GM19468 (cell line): ENCODE results near the gene TEX35.
"Not testable (repeated sequence)": the region's sequence is repeated elsewhere in the genome, so short reads cannot be mapped to it uniquely, and the experiment has no call there.

ENCODE experiments used
- ATAC-seq: cut with Tn5 transposase; IDR thresholded peaks from one replicate; pipeline ENCODE4 v1.9.1; 2021; ENCODE audit warnings: mild to moderate bottlenecking, moderate library complexity, moderate number of reproducible peaks; ENCODE audit not compliant: unreplicated experiment; ENCODE audit errors: extremely low read depth

TEX35 gene

DNA sequence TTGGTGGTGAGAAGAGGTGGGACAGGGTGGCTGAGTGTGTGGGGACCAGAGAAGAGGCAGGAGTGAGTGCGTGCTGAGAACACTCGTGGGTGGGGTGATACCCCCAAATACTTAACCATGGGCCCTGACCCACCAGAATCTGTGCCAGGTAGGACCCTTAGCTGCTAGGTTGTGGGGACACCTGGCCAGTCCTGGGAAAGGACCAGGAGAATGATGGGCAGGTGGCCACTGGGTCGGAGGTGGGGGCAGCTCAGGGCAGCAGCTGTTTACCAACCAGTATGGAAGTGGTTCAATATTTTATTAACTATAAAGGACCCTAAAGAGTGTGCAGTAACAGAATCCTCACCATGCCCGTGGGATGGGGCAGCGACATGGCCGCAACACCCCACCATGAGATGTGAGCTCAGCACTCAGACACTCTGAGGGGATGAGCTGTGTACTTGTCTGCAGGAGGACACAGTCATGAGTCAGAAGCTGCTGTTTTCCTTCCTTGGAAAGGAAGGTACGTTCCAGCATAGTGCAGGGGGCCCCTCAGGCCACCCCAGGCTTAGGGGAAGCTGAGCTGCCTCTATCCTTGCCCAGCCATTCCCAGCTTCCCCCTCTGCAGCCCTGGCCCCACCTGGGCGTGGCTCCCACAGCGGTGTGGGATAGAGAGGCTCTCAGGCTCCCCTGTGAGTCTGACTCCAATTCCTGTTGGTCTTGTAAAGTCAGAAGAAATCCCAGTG, 25.4 kb downstream of the TEX35 start:
- ATAC-seq, result no peak

DNA sequence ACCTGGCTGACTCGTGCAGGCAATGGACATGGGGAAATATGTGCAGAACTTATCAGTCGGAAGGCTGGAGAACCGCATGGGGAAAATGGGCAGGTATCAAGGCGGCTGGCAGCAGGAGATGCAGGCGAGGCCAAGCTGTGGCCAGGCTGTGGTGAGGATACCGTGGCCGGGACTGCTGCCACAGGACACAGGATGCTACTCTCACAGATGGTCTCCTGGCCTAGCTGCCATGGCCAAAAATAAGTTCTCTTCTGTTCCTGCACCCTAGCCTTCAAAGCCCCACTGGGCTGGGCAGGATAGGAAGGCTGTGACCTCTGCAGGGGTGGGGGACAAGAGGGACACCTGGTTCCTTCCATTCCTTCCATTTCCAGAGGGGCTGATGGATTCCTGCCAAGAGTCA, 26.4 kb downstream of the TEX35 start:
- ATAC-seq, result no peak

DNA sequence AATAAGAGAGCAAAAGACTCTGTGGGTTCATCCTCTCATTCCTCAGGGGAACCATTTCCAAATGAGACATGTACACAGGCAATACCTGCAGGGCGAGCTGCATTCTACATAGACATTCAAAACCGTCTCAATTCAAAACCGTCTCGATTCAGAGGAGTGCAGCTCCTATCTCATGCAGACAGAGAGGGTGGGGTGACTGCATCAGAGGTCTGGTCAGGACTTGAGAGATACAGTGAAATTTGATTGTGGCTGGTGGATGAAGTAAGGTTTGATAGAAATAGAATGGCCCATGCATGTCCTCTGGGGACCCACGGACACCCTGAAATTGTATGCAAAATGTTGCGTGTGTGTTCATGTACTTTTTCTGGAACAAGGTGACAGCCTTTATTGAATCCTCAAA, 27.3 kb downstream of the TEX35 start:
- no peak for ATAC-seq

DNA sequence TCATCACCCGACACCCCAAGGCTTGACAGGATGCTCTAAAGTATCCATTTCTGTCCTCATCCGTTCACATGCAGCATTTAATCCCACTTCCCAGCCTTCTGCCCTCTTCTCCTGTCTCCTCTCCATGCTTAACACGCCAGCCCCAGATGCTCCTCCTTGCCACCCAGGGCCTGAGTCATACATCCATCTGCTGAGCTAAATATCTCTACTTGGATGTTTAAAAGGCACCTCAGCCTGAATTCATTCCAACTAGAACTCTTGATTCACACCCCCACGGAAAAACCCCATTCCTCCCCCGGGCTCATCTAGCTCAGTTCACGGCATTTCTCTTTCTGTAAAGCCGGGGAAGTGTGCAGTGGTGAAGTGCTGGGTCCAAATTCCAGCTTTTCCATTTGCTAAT, 27.7 kb downstream of the TEX35 start:
- no peak for ATAC-seq

DNA sequence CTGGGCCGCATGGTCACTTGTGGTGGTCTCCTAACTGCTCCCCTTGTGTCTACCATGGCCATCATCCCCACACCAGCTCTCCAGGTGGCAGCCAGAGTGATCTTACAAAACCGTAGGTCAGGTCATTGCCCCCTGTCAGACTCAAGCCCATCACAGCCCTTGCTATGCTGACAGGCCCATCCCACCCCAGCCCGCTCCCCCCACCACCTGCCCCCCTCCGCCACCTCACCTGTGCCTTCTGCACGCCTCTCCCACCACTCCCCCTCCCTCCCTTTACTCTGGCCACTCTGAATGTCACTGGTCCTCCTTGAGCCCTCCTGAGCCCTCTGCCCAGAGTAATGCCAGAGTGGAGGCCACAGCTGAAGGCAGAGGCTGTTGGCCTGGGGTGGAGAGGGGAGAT, 28.5 kb downstream of the TEX35 start:
- no peak for ATAC-seq

DNA sequence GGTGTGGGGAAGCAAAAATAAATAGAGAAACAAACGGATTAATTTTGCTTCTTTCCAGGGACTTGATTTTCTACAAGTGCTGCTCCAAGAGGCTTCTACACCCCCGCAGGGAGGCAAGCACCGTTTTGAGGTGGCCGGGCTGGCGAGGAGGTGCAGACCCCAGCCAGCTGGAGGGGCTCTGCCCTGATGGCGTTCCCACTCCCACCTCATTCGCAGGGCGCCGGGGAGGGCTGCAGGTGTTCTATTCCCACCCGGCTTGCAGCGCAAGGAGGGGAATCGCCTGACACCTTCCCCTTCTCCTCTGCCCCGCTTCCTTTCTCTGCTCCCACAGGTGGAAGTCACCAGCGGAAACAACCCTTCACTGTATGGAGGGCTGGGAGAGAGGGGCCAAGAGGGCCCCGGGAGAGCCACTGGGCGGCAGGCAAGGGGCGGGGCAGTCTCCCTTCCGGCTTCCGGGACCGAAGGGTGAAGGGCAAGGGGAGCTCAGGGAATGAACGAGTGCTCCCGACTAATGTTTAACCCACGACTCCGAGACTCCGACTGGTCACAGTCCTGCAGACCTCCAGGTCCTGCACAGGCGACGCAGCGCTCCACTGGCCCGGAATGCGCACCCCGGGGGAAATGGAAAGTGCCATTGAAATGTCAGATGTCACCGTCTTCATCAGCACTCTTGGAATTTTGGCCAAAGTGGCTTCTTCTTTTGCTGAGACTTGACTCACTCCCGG, 29.1 kb downstream of the TEX35 start:
- no peak for ATAC-seq

DNA sequence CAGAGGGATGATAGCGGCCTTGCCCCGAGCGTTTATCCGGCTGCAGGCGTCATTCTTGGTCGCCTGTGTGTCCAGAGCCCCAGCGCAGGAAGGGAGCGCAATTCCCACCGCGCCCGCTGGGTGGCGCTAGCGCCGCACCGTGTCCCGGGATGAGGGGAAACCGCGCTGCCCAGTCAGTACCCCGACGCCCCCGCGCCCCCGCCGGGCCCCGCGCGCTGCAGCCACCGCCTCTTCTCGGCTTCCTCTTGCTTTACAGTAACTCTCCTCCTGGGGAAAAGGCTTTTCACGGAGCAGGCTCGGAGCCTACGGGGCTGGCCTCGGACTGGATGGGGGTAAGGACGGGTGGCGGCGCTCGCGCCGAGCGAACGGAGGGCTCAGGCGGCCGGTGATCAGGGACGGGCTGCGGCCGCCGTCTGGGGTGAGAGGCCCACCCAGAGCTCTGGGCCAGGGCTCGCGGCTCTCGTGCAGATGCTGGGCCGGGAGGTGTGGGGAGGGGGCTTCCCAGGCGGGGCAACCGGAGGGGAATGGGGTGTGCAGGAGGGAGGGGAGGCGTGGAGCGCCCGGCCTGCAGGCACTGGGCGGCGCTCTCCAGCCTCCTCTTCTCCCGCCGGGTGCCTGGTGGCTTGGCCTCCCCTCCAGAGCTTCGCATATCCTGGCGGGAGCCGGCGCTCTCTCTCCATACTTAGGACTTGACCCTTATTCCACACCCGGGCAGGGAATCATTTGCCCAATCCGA, 29.8 kb downstream of the TEX35 start:
- no peak for ATAC-seq

DNA sequence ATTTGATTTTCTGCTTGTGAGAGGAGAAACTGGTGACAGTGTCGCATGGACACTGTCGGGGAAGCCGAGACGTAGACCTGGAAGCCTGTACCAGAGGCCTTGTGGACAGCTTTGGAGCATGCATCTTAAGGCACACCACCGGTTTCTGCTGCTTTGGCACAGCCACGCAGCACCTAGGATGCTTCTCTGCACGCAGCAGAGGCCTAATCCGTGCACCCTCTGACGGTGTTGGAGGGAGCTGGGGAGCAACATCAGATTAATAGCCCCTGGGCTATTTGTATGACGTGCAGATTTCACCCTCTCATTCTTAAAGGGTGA, 30.3 kb downstream of the TEX35 start:
- ATAC-seq, result no peak

DNA sequence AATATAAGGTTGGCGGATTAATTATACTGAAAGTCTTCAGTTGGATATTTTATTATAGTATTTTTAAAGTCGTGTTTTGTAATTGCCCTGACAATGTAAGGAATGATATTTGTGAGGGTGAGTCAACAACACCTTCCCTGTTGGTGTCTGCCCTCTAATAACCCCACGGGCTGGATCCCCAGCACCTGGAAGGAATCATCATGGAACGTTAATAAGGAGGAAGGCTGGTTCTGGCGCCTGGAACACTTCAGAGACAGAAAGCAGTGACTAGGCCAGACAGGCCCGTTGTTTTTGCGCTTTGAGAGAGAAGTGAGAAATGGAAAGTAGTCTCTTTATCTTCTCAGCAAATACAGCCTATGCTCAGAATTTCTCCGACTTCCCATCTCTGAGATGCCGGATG, 31.6 kb downstream of the TEX35 start:
- no peak for ATAC-seq

DNA sequence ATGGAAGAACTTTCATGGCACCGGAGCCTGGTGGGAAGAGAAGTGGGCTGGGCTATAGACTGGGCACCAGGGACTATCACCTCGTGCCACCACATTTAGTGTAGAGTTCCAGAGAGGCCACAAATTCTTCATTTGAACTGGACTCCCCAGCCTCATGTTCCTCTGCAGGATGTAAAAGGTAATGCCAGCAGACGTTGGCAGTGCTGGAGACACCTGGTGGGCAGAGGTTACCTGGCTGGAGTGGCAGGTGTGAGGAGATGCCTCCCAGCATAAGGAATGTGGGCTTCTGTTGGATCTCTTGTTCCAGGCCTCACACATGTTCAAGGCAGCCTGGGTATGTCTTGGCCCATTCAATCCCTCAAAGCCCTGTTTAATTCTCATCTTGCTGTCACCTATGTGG, 35.2 kb downstream of the TEX35 start:
- ATAC-seq, result no peak

DNA sequence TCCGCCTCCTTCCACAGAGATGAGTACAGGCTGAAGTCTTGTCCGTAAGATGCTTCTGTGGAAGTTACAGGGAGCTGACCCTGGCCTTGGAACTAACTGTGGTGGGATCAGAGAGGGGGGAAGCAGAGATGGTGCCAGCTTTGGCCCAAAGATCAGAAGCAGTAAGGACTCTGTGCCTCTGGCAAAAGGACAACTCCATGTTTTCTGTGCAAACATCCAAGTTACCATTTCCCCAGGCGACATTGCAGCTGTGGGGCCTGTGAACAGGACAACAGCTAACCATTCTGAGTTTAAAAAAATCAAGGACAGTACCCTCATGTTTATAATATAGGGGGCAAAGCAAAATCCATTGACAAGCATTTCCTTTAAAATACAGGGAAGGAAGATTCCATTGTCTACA, 38.4 kb downstream of the TEX35 start:
- no peak for ATAC-seq

DNA sequence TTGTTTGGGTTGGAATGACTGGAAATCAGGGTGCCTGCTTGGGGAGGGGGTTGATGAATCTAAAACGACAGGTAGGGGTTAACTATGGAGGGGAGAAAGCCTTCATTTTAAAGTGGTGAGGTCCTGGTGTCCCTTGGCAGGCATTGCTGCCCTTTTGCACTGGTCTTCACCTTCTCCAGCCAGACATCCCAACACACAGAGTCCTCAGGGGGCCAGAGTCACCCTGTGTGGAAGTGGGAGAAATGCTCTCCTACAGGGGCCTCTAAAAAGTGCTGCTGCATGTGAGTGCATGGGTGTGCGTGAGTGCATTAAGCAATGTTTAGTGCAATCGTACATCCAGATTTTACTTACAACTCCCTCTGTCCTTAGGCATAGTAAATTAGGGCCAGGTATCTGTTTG, 39.0 kb downstream of the TEX35 start:
- no peak for ATAC-seq

DNA sequence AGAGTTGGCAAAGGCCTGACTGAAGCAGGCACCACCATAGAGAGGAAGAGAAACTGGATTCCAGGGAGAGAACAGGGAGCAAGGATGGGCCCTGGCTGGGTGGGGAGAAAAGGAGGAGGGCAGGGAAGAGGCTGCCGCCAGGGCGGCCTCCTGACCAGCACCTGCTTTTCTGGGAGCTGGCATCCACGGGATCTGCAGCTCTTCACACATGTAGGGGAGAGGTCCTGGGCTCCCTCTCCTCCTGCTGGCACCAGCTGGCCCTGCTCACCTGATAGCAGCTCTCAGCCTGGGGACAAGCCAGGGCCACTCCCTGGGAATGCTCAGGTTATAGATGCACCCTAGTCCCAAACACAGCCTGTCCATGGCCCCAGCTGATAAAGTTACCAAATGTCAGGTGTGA, 39.9 kb downstream of the TEX35 start:
- no peak for ATAC-seq

DNA sequence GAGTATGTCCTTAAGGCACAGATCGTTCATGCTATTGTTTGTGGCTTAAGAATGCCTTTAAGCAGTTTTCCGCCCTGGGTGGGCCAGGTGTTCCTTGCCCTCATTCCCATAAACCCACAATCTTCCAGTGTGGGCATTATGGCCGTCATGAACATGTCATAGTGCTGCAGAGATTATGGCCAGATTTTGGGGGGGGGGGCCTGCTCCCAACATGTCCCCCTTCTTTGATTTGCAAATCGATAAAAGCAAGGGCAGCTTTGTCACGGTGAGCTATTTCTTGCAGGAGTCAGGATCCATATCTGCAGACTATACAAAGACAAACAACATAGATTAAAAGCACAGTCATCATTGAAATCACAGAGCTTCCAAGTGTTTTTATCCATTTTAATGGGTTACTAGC, 41.4 kb downstream of the TEX35 start:
- ATAC-seq, result not testable (repeated sequence)

DNA sequence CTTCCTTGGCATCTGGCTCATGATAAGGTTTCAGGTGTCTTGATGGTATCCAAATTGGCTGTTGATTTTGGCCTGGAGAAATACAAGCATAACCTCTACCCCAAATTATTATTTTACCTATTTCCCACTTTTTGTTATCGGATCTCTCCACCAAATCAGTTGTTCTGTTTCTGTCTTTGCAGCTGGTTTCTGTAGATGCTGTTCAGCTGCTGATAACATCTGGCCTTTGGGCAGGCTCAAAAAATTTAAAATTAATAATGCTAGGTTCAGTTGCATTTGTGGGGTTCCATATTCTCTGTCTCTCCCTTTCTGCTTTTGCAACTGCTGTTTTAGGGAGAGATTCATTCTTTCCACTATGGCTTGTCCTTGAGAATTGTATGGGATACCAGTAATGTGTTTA, 42.7 kb downstream of the TEX35 start:
- not testable (repeated sequence) for ATAC-seq

DNA sequence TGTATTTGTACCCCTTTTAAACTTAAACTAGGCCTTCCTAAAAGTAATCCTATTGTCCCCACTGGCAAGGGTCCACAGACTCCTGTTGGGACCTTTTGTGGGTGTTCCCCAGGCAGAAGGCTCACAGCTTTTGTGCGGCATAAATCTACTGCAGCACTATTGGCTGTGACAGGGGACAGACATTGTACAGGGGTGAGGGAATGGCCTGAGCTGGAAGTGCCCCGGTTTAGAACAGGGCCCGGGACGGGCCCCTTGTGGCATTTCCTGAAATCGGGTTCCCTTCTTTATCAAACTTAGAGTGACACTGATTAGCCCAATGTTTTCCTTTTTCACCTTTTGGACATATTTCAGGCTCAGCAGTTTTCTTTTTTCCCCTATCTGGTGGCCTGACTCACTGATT, 45.9 kb downstream of the TEX35 start:
- not testable (repeated sequence) for ATAC-seq

DNA sequence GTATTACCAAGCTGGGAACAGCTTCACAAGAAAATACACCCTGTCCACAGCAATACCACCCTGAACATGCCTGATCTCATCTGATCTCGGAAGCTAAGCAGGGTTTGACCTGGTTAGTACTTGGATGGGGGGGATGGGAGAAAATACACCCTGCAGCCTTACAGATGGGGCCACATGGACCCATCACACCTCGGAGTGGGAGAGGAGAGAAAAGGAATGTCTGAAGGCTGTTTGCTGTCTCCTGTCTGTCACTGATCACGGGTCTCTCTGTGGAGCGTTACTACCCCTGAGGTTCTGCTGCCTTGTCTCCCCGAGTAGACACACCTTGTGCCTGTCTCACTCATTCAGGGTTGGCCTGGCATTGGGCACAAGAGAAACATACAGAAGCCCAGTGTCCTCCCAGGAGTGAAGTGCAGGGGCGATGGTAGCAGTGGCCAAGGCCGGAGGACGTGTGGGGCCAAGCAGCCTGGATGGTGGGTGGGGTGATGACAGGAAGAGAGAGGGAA, 48.0 kb downstream of the TEX35 start:
- ATAC-seq, result no peak

DNA sequence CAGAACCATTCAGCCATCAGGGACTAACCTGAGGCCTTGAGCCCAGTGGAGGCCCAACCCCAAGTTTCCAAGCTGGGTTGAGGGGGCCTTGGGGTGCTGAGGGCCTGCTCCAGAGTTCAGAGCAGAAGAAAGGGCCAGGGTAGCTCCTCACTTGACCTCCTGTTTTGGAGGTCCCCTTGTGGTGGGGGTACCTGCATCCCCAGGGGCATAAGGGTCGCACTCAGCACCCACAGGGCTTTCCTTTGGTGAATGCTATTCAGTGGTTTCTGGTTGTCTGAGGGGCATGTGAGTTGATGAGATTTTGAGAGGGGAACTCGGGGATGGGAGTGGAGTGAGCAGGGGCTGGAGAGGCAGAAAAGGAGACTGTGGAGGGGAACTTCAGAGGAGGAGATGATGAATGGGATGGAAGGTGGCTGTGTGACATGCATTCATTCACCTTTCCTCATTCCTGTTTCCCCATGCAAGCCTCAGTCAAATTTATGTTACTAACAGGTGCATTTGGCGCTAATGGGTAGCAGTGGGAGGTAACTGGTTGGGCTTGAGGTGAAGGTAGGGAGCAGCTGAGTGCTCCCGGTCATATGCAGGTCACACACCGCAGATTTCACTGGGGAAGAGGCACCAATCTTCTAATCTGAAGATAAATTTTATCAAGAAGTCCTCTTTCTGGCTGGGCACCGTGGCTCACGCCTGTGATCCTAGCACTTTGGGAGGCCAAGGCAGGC, 50.4 kb downstream of the TEX35 start:
- no peak for ATAC-seq

DNA sequence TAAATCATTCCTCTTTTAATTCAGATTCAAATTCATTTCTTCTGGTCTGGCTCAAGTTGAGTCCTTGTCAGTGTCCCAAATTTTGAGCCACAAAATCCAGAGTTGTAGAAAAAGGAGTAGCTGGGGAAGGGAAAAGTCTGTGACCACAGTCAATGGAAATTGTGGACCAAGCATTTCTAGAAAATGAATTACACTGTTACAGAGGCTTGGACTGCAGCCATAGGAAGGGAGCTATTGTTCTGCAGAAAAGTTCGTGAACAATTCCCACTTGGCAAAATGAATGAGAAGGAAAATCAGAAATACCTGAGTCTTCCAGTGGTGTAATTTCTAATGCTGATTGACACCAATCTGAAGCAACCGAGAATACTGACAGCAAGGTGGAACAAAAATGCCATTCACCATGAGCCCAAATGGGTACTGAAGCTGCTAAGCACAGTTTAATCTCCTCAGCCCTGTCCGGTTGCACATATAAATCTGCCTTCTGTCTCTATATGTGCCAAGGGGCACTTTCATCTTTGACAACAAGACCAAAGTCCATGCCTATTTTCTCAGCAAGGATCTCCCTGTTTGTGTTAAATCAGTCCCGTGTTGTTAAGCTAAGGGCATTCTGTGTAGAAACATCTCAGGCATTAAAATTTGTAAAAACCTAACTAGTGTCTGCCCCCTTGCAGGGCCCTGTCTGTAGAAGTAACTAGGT, 51.3 kb downstream of the TEX35 start:
- no peak for ATAC-seq

DNA sequence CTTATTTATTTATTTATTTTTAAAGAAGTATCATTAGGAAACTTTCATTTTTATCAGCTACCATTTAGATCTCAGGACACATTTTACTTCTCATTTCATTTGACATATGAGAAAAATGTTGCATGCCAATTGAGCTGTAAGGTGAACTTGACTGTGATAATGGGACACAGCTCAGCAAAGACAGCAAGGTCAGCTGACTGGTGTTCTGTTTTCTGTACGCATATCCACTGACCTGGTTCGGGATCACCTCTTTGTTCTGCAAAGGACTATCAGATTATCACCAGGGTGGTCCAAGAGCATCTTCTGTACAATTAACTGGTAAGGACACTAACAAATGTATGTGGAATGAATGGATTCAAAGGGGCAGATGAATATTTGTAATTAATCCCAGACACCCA, 51.9 kb downstream of the TEX35 start:
- ATAC-seq, result no peak
